HG03045 (cell line): ENCODE results near the gene DNPEP.

ENCODE experiments used
- ATAC-seq: cut with Tn5 transposase; IDR thresholded peaks from one replicate; pipeline ENCODE4 v1.9.1; 2021; ENCODE audit warnings: mild to moderate bottlenecking, moderate library complexity; ENCODE audit not compliant: unreplicated experiment

Gene DNPEP

DNA sequence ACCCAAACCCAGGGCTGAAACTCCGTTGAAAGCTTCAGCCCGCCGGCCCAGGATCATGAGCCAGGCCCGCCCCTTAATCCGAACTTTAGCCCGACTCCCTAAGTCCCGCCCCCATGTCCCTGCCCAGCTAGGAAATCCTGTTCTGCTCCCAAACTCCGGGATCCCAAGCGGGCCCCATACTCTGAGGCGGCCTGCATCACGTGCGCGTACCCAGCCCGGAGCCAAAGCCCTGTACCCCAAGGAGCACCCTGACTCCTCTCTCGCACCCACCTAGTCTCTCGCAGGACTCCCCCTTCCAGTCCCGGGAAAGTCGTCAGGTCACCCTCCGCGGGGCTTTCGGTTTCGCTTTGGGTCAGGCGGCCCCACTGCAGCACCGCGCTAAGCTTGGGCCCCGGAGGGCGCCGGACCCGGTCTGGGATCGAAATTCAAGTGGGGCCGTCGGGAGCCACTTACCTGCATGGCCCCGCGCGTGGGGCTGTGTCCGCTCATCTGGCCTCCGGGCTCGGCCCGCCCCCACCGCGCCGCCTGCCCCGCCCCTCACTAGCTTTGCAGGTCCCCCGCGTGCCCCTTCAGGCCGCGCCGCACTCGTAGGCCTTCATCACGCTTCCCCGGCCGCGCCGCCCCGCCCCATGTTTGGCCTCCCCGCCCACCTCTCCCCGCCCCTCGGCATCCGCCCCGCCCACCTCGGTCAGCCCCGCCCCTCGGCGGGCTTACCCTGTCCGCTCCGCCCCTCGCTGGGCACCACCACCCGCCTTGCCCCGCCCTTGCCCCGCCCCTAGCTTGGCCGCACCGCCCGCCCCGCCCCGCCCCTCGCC, at the start of gene DNPEP:
TSS of gene DNPEP (minus strand) at position 607 of the 815 bp plus-strand sequence. CDS start at position 489, 118 bp downstream.
- peak; percentile 59 for ATAC-seq

DNA sequence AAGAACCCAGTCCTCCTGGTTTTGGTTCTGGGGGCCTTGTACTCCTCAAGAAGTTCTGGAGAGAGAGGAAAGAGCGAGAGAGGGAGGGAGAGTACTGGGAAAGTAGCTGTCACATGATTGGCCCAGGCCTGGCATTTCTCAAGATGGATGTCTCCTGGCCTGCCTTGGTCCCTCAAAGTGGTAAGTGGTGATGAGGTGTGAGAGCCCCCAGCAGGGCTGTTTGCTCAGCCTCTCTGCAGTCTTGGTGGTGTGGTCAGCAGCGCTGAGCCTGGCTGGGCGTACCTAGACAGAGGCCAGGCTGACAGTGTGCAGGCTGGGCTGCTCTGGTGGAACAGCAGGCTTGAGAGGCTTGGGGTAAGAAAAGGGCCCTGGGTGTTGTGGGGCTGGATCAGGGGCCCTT, 49.4 kb upstream of the DNPEP start:
- ATAC-seq: no peak

GRCh38 chr2:219436491-219436890, 48.8 kb upstream of the DNPEP start:
- ATAC-seq: no peak

DNA sequence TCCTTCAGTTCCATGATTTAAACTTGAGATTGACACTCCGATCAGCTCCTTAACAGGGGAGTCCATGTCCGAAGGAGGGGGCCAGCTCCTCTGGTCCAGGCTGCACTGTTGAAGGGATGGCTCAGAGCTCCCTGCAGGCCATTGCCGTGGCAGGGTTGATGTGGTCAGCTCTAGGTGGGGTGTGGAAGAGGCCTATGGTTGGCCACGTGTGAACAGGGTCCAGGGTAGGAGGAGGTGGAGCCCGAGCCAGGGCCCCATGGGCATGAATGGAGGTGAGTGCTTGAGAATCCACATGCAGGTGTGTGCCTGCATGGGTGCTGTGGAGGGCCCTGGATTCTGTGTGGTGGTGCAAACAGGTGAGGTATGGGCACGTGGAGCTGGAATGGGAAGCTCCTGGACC, 48.0 kb upstream of the DNPEP start:
- ATAC-seq: no peak

DNA sequence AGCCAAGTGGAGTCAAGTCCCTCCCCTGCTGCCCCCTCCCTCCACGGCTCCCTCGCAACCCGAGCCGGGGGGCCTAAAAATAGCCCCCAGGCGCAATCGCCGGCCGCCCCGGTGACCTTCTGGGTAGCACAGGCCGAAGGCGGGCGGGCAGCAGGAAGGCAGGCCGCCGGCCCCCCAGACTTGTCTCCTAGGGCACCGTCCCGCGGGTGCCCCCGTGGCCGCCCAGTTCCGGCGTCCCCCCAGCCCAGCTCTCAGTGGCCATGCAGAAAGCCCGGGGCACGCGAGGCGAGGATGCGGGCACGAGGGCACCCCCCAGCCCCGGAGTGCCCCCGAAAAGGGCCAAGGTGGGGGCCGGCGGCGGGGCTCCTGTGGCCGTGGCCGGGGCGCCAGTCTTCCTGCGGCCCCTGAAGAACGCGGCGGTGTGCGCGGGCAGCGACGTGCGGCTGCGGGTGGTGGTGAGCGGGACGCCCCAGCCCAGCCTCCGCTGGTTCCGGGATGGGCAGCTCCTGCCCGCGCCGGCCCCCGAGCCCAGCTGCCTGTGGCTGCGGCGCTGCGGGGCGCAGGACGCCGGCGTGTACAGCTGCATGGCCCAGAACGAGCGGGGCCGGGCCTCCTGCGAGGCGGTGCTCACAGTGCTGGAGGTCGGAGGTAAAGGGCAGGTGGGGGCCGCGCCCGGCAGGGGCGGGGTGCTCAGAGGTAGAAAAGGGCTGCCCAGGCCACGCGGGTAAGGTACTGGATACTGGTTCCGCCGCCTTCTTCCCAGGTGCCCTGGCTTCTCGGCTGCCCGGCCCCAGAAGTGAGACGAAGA, 47.2 kb upstream of the DNPEP start, which contains the start of gene SPEG:
TSS of gene SPEG (plus strand) at position 126 of the 808 bp plus-strand sequence. CDS start at position 261, 135 bp downstream.
- ATAC-seq: no peak

DNA sequence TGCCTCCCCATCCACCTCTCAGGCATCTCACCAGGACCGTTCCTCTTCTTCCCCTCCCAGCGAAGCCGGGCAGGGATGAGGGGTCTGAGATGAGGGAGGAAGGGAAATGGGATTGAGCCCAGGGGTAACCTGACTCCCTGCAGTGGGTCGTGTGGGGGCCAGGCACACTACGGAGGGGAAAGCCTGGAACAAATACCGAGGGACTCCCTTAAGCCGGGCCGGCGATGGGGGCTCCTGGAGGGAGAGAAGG, 46.7 kb upstream of the DNPEP start:
- ATAC-seq: no peak

DNA sequence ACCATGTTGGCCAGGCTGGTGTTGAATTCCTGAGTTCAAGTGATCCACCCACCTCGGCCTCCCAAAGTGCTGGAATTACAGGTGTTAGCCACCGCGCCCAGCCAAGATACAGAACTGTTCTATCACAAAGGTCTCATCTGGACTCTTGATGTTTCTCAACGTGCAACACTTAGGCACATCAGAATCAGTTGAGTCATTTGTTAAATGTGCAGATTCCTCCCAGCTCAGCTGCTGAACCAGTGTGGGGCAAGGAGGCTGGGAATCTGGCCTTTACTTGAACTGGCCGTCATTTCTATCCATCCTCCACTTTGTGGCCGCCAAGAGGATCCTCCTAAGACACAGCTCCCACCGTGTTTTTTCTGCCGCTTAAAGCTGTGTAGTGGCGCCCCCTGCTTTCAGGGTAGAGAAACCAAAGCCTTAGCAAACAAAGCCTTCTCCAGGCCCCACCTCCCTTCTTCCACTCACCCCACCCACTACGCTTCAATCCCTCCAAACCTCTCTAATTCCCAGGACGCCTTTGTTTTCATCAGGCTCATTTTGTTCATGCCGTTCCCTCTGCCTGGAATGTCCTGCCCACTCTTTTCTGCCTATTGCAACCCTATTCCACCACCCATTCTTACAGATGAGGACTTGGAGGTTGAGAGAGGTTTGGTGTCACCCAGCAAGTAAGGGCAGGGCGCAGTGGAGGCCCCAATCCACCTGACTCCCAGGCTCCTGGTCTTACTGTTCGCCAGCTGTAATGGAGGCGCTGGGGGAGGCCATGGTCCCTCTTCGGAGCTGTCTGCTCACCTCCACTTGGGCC, 46.2 kb upstream of the DNPEP start:
- no peak for ATAC-seq

DNA sequence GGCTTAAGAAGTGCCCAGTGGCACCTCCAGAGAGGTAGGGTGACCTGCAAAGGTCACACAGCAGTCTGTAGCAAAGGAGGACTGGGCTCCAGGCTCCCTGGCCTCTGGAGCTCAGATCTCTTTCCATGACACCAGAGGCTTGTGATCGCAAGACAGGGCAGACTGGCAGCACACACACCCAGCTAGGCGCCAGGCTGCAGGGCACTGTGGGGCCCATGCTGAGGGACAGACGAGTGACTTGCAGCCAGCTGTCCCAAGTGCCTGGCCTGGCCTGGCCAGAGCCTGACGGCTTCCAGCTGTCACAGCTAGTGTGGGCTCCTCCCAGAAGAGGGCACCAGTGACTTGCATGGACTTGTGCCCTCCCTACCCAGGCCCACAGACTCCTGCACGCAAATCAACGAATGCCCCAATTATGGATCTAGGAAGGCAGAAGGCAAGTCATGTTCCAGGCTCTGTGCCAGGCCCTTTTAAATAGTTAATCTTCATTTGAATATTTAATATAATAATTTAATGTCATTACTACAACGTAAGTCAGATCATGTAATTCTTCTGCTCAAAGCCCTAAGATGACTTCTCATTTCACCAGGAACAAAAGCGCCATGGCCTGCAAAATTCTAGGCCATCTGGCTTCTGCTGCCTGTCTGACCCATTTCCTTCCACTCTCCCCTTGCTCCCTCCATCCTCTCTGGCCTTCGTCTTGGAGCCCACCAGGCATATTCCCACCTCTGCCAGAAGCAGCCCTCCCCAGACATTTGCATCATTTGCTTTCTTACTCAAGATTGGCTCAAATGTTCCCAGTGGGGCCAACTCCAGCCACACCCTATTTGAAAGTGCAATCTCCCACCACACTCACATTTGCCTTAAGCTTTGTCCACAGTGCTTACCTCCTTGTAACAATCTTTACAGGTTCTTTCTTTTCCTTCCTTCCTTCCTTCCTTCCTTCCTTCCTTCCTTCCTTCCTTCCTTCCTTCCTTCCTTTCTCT, 43.2 kb upstream of the DNPEP start:
- no peak for ATAC-seq

DNA sequence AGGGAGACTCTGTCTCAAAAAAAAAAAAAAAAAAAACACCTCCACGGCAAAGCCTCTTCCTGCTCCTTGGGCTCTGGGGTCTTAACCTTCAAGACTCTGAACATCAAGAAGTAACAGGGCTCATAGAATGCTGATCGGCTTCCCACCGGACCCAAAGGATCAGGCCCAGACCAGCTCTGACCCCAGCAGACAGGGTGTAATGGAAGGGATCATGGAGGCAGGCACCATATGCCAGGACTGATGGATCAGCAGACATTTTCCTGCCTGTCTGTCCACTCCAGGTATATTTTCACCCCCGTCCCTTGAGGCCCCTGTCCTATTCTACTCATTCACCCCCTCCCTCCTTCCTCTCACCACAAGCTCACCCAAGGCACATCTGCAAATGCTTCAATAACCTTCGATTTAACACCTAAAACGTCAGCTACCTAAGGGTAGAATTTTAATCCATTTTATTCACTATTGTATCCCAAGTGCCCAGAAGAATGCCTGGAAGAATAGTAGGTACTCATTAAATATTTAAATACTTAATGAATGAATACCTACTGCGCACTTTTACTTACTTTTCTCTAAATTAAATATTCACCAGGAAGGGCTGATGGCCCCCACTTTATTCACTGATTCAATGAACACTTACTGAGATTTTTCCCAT, 42.4 kb upstream of the DNPEP start:
- ATAC-seq: no peak

GRCh38 chr2:219428469-219428868, 40.8 kb upstream of the DNPEP start:
- no peak for ATAC-seq

DNA sequence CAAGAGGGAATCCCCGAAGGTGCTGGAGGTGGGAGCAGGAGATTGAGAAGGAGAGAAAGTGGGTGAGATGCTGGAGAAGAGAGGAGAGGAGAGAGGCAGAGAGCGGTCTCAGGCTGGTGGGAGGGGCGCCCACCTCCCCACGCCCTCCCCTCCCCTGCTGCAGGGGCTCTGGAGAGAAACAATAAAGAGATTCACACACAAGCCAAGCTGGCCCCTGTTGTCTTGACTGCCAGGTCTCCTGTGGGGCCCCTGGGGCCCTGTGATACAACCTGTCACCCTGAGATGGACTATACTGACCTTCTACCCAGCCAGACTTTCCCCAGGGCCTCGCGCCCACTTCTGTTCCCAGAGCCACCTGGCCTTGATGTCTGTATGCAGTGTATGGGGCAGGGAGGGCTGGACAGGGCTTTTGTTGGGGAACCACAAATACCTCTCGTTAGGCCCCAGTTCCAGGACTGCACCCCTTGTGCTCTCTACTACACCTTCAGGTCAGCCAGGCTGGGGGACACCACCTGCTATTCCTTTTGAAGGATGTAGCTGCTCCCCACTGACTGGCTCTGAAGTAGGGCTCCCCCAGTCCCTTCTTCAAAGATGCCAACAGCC, 38.9 kb upstream of the DNPEP start:
- no peak for ATAC-seq

DNA sequence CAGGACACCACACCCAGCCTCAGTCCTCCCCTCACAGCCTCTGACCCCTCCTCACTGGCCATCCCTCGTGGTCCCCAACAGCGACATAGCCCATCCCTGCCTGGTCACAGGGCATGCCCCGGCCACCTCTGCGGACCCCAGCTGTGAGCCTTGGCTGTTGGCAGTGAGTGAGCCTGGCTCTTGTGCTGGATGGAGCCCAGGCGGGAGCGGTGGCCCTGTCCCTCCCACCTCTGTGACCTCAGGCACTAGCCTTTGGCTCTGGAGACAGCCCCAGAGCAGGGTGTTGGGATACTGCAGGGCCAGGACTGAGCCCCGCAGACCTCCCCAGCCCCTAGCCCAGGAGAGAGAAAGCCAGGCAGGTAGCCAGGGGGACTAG, 38.3 kb upstream of the DNPEP start:
- no peak for ATAC-seq

- ATAC-seq: no peak
Measured at GRCh38 chr2:219425238-219426067, 37.7 kb upstream of the DNPEP start.

DNA sequence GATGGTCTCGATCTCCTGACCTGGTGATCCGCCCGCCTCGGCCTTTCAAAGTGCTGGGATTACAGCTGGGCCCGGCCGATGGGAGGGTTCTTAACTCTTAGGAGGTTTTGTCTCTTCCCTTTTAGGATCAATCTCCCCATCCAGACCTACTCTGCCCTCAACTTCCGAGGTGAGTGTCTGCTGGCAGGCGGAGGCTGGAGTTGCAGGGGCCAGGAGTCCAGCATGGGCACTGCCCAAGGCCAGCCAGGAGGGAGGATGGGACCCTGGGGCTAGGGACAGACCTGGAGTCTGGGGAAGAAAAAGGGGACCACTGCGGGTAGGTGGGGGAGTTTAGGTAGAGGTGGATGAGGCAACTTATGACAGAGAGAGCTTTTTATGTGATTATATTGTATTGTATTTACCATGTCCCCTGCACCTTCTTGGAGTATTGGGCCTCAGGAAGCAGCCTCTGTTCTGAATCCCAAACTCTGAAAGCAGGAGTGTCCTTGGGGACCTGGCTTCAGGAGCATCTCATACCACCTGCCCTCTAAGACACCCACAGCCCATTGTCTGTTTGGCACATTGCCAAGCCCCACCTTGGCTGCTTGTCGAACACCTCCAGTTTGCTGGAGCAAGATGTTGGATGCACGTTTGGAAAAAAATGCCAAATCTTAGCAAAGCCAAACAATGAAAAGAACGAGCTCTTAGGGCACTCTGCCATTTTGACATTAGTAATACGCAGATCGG, 36.1 kb upstream of the DNPEP start:
- no peak for ATAC-seq

GRCh38 chr2:219422952-219423534, 35.3 kb upstream of the DNPEP start:
- ATAC-seq: no peak

DNA sequence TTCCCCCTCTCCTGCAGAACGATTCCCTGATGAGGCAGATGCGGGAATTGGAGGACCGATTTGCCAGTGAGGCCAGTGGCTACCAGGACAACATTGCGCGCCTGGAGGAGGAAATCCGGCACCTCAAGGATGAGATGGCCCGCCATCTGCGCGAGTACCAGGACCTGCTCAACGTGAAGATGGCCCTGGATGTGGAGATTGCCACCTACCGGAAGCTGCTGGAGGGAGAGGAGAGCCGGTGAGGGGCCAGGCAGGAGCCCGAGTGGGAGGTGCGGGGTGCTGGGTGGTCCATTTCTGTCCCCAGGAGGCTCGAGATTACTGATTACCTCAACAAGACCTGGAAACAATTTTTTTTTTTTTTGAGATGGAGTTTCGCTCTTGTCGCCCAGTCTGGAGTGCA, 33.6 kb upstream of the DNPEP start:
- ATAC-seq: no peak

DNA sequence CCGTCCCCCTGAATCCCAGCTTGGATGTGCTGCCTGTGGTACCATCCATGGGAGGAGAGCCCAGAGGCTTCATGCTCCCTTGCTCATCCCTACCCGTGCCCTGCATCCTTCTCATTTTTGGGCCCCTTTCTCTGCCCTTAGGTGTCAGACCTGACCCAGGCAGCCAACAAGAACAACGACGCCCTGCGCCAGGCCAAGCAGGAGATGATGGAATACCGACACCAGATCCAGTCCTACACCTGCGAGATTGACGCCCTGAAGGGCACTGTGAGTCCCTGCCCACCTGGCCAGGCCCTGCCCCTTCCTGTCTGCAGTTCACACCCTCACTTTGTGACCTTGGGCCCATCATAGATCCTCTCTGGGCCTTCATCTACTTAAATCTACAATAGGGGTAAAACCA, 33.0 kb upstream of the DNPEP start:
- no peak for ATAC-seq
